DMS114 treated with DMSO at 0.1 percent for 48 hours (cell line): Measurements from ENCODE around the gene SOWAHD.
A peak's percentile ranks its signal among the peaks of the same experiment; 100 is the strongest.
"Not testable (repeated sequence)": the region's sequence is repeated elsewhere in the genome, so short reads cannot be mapped to it uniquely, and the experiment has no call there.

ENCODE experiments used
- DNase-seq: peaks from one replicate; lab custom pipeline; 2025; ENCODE audit not compliant: unreplicated experiment; lab: John Stamatoyannopoulos, UW

SOWAHD gene

GRCh38 chrX:119757646-119757978 is 776 bp upstream of the SOWAHD start:
- DNase-seq, result no peak

- no peak for DNase-seq
Measured at GRCh38 chrX:119758731-119759247, 401 bp downstream of the SOWAHD start.

GRCh38 chrX:119759248-119759766 is 919 bp downstream of the SOWAHD start:
- no peak for DNase-seq

GRCh38 chrX:119760026-119760877 is 1.9 kb downstream of the SOWAHD start:
- DNase-seq, result no peak

- no peak for DNase-seq
Measured at GRCh38 chrX:119762718-119763117, 4.3 kb downstream of the SOWAHD start.

GRCh38 chrX:119763181-119763580 is 4.8 kb downstream of the SOWAHD start:
- no peak for DNase-seq

- DNase-seq, result no peak
Measured at GRCh38 chrX:119763836-119764387, 5.5 kb downstream of the SOWAHD start.

GRCh38 chrX:119768436-119768835 is 10.0 kb downstream of the SOWAHD start:
- not testable (repeated sequence) for DNase-seq

- DNase-seq, result not testable (repeated sequence)
Measured at GRCh38 chrX:119769388-119769787, 11.0 kb downstream of the SOWAHD start.

GRCh38 chrX:119775517-119776238 is 17.3 kb downstream of the SOWAHD start:
- no peak for DNase-seq

GRCh38 chrX:119778829-119779228 is 20.4 kb downstream of the SOWAHD start:
- DNase-seq, result no peak

- no peak for DNase-seq
Measured at GRCh38 chrX:119783026-119783425, 24.6 kb downstream of the SOWAHD start.

GRCh38 chrX:119784747-119785446 is 26.5 kb downstream of the SOWAHD start:
- no peak for DNase-seq

GRCh38 chrX:119790977-119791436 is 32.6 kb downstream of the SOWAHD start:
- DNase-seq, result peak; percentile 6

GRCh38 chrX:119791437-119792231 is 33.2 kb downstream of the SOWAHD start, which contains the start of gene RPL39:
TSS of gene RPL39 (minus strand) at chrX:119791630. CDS start at chrX:119791576, 54 bp downstream.
- DNase-seq, result peak; percentile 75

GRCh38 chrX:119801253-119802221 is 43.1 kb downstream of the SOWAHD start:
- DNase-seq, result no peak

- DNase-seq, result no peak
Measured at GRCh38 chrX:119802546-119802945, 44.2 kb downstream of the SOWAHD start.

- DNase-seq, result not testable (repeated sequence)
Measured at GRCh38 chrX:119808461-119808860, 50.1 kb downstream of the SOWAHD start.

- no peak for DNase-seq
Measured at GRCh38 chrX:119809185-119809666, 50.8 kb downstream of the SOWAHD start.
